ENCODE measurements around the gene CCDC194. TPM values are rescaled to one million over a fixed set of nuclear protein-coding genes. Genes with fewer than 3 reads are reported as not detected.

CCDC194 gene
- polyA plus RNA-seq, 1 experiment, result not detected

- Histone ChIP-seq H3K27ac (ENCODE audit: low read depth, low read length) (no peak overlapping the region), H3K9me3 (ENCODE audit: control insufficient read depth, insufficient read depth, low read length) (no peaks in the 10 kb centered on the region; the same call in 1 of the 2 replicates), H3K27me3 (ENCODE audit: control insufficient read depth, insufficient read depth, low read length) (peaks cover 2% of the 10 kb centered on the region), H3K4me3 (ENCODE audit: low read depth, low read length) (no peak overlapping the region)
- POLR2A ChIA-PET, result no interaction called here
- CTCF ChIA-PET, result no interaction called here
- DNase-seq (ENCODE audit: low read depth, low spot score), result no peak
- no peak for TF ChIP-seq CTCF (IDR thresholded peaks at IDR 0.05; ENCODE audit: low read depth, low read length)
Measured at GRCh38 chr19:17406887-17407196, 12.8 kb upstream of the CCDC194 start.

- Histone ChIP-seq H3K27me3 (ENCODE audit: control insufficient read depth, insufficient read depth, low read length) (peaks cover 2% of the 10 kb centered on the region), H3K4me3 (ENCODE audit: low read depth, low read length) (no peak overlapping the region), H3K27ac (ENCODE audit: low read depth, low read length) (no peak overlapping the region), H3K9me3 (ENCODE audit: control insufficient read depth, insufficient read depth, low read length) (no peaks in the 10 kb centered on the region; the same call in 1 of the 2 replicates)
- no peak for TF ChIP-seq CTCF (IDR thresholded peaks at IDR 0.05; ENCODE audit: low read depth, low read length)
- ChIA-PET POLR2A (no interaction called here), CTCF (interaction anchor here (1.3 kb wide), 1 partner anchor 16 kb away, joined by 3 read pairs; no protein-coding TSS in a partner anchor)
- DNase-seq (ENCODE audit: low read depth, low spot score), result no peak
Measured at GRCh38 chr19:17406046-17406886, 12.3 kb upstream of the CCDC194 start.

DNA sequence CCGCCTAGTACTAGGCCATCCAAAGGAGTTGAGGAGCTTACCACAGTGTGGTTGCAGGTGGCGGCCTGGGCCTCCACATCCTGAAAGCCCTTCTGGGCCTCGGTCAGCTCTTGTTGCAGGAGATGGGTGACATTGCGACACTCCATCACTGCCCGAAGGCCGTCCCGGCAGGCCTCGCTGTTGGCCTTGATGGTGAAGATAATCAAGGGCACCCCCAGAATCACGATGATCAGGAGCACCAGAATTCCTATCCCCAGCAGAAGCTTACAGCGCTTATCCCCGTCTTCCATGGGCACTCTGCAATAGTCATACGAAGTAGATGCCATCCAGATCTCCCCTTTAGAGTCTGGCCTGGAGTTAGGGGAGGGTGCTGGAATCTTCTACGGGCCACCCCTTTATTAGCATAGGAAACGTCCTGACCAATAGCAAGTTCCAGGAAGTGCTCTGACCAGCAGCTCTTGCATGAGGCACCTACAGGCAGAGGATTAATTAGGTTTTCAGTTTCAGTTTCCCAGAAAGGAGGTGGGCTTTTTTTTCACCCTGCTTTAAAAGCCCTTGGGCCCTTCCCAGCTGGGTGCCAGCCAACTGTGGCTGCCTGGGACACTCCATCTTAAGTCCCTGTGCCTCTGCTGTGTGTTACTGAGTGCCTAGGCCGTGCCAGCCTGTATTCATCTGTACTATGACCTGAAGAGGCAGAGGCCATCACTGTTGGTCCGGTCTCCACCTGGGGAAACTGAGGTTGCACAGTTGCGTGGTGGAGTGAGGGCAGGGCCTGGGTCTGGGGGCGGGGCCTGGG lies 11.5 kb upstream of the CCDC194 start, which contains the start of gene BST2:
BST2 (minus strand) TSS at position 381 of the 796 bp plus-strand sequence; CDS start at position 326, 55 bp downstream.
- no peak for TF ChIP-seq CTCF (IDR thresholded peaks at IDR 0.05; ENCODE audit: low read depth, low read length)
- CTCF ChIA-PET, result interaction anchor here (1.3 kb wide), 1 partner anchor 15 kb away, joined by 3 read pairs; no protein-coding TSS in a partner anchor

DNA sequence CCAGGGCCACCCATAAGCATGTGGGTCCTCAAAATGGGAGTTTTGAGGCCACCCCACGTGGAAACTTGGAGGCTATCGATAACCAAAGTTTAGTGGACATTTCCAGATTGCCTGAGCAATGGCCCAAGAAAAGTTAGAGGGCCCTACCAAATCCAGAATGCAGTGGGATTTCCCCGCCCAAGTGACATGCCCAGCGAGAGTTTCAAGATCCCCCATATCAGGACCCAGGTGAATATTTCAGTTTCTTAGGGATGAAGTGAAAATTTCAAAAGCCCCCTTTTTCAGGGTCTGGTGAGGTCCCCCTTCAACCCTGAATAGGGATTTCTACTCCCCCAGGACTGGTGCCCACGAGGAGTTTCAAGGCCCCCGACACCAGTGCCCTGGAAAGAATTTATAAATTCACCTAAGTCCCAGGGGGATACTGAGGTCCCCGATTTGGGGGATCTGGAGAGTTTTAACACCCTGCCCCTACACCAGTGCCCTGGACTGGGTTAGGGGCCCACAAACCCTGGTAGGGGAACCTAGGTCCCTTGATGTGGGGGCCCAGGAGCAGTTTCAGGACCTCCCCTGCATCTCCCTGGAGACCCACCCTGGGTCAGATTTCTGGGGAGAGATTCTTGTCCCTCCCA lies 10.7 kb upstream of the CCDC194 start:
- Histone ChIP-seq H3K9me3 (ENCODE audit: control insufficient read depth, insufficient read depth, low read length) (no peaks in the 10 kb centered on the region; the same call in 1 of the 2 replicates), H3K27me3 (ENCODE audit: control insufficient read depth, insufficient read depth, low read length) (peaks cover 2% of the 10 kb centered on the region), H3K4me3 (ENCODE audit: low read depth, low read length) (no peak overlapping the region), H3K27ac (ENCODE audit: low read depth, low read length) (no peak overlapping the region)
- POLR2A ChIA-PET, result interaction anchor here (0.7 kb wide), 1 partner anchor 15 kb away, joined by 4 read pairs; the partner anchor contains the start of gene MVB12A
- CTCF ChIA-PET, result no interaction called here
- DNase-seq (ENCODE audit: low read depth, low spot score), result no peak
- TF ChIP-seq CTCF (IDR thresholded peaks at IDR 0.05; ENCODE audit: low read depth, low read length), result no peak

More for the DNA sequence above, 11.5 kb upstream of the CCDC194 start, which contains the start of gene BST2:
- no peak for DNase-seq (ENCODE audit: low read depth, low spot score)
- H3K27ac ChIP-seq (ENCODE audit: low read depth, low read length), result no peak within 1 kb of the TSS
- no peaks in the 10 kb centered on the region; the same call in 1 of the 2 replicates for H3K9me3 ChIP-seq (ENCODE audit: control insufficient read depth, insufficient read depth, low read length)
- POLR2A ChIA-PET, result interaction anchor here (0.7 kb wide), 1 partner anchor 14 kb away, joined by 4 read pairs; the partner anchor contains the start of gene MVB12A
- peaks cover 2% of the 10 kb centered on the region for H3K27me3 ChIP-seq (ENCODE audit: control insufficient read depth, insufficient read depth, low read length)
- no peak within 1 kb of the TSS for H3K4me3 ChIP-seq (ENCODE audit: low read depth, low read length)
